Measurements from ENCODE around the gene CUX1. TPM values are rescaled to one million over a fixed set of nuclear protein-coding genes. Genes with fewer than 3 reads are reported as not detected.

The CUX1 gene
- total RNA-seq, 4 donors from 2014 or later: 93.8 to 156 (median 112) TPM

GRCh38 chr7:102304668-102305067 lies 487.2 kb downstream of the CUX1 start:
- Histone ChIP-seq H3K4me3 (replicated peaks in 1 of 3) (no peak overlapping the region), H3K36me3 (no peaks in the 10 kb centered on the region), H3K9me3 (no peaks in the 10 kb centered on the region), H3K27me3 (no peaks in the 10 kb centered on the region), H3K4me1 (peaks cover 20 to 29% of the 10 kb centered on the region in 2 donors), H3K27ac (peak overlapping the region in 1 of 3 donors; percentile 12)
- intact Hi-C loops (cut with DNase I): no loop called here
- TF ChIP-seq POLR2A (IDR thresholded peaks at IDR 0.05) (no peak), CTCF (IDR thresholded peaks at IDR 0.05) (no peak)
- WGBS, 2 donors: 76 to 88% methylated on average over 8 to 11 of the region's 11 CpGs
- no peak for DNase-seq

- intact Hi-C loops (cut with DNase I): no loop called here
- 89 to 94% methylated on average over 17 of the region's 17 CpGs for whole genome bisulfite sequencing, 2 donors
- no peak for DNase-seq
Measured at GRCh38 chr7:102305414-102306268, 488.2 kb downstream of the CUX1 start.

GRCh38 chr7:102306916-102307677 lies 489.7 kb downstream of the CUX1 start:
- TF ChIP-seq CTCF (IDR thresholded peaks at IDR 0.05) (no peak), POLR2A (IDR thresholded peaks at IDR 0.05) (peak in 1 of 2 donors; percentile 23)
- intact Hi-C loops (cut with DNase I): no loop called here
- DNase-seq: peak; percentile 95
- H3K9me3 ChIP-seq: no peaks in the 10 kb centered on the region
- H3K27ac ChIP-seq: peak overlapping the region; percentile 38 to 70 (median 61)
- H3K27me3 ChIP-seq: no peaks in the 10 kb centered on the region
- H3K36me3 ChIP-seq: no peaks in the 10 kb centered on the region
- WGBS, 2 donors: 28 to 43% methylated on average over 9 to 13 of the region's 17 CpGs
- H3K4me3 ChIP-seq (replicated peaks in 1 of 3): peak overlapping the region in 1 of 3 donors; percentile 12
- H3K4me1 ChIP-seq: peaks cover 15 to 24% of the 10 kb centered on the region in 2 donors

More at GRCh38 chr7:102305414-102306268, 488.2 kb downstream of the CUX1 start:
- H3K27ac ChIP-seq: no peak overlapping the region
- no peaks in the 10 kb centered on the region for H3K27me3 ChIP-seq
- TF ChIP-seq POLR2A (IDR thresholded peaks at IDR 0.05) (no peak), CTCF (IDR thresholded peaks at IDR 0.05) (no peak)
- no peak overlapping the region for H3K4me3 ChIP-seq (replicated peaks in 1 of 3)
- no peaks in the 10 kb centered on the region for H3K36me3 ChIP-seq
- no peaks in the 10 kb centered on the region for H3K9me3 ChIP-seq
- H3K4me1 ChIP-seq: peaks cover 20 to 29% of the 10 kb centered on the region in 2 donors

GRCh38 chr7:102310414-102310815 lies 493.0 kb downstream of the CUX1 start:
- Histone ChIP-seq H3K4me3 (replicated peaks in 1 of 3) (no peak overlapping the region), H3K4me1 (peaks cover 19 to 20% of the 10 kb centered on the region in 2 donors), H3K9me3 (no peaks in the 10 kb centered on the region), H3K36me3 (peaks cover 4 to 5% of the 10 kb centered on the region in 2 donors), H3K27ac (no peak overlapping the region), H3K27me3 (no peaks in the 10 kb centered on the region)
- TF ChIP-seq POLR2A (IDR thresholded peaks at IDR 0.05): no peak
- no peak for TF ChIP-seq CTCF (IDR thresholded peaks at IDR 0.05)
- DNase-seq: no peak
- 88 to 89% methylated on average over 9 of the region's 9 CpGs for WGBS, 2 donors
- intact Hi-C loops (cut with DNase I): no loop called here
